HG02678 (cell line): ENCODE results near the gene GFRAL.
"Not testable (repeated sequence)": the region's sequence is repeated elsewhere in the genome, so short reads cannot be mapped to it uniquely, and the experiment has no call there.

Experiments used
- ATAC-seq: cut with Tn5 transposase; IDR thresholded peaks from one replicate; pipeline ENCODE4 v1.9.1; 2021; ENCODE audit warnings: mild to moderate bottlenecking, moderate library complexity; ENCODE audit not compliant: unreplicated experiment

GFRAL gene, protein sequence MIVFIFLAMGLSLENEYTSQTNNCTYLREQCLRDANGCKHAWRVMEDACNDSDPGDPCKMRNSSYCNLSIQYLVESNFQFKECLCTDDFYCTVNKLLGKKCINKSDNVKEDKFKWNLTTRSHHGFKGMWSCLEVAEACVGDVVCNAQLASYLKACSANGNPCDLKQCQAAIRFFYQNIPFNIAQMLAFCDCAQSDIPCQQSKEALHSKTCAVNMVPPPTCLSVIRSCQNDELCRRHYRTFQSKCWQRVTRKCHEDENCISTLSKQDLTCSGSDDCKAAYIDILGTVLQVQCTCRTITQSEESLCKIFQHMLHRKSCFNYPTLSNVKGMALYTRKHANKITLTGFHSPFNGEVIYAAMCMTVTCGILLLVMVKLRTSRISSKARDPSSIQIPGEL

DNA sequence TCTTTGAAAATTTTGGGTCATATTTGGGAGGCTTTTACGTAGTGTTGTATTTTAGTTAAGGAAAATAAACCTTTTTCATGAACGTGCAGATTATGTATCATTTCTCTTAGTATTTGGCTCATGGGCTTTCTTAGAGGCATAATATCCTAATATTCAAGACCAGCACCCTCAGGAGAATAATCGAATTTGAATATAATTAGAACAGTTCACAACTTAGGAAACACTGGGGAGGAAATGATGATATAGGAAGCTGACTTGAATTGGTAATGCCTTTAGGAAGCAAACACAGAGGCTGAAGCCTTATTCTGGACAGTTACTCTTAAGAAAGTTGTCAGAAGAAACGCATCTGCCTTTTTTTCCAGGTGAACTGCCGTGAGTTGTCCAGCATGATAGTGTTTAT lies at the start of gene GFRAL:
TSS of gene GFRAL (plus strand) at position 301 of the 400 bp plus-strand sequence. CDS start at position 387, 86 bp downstream.
- no peak for ATAC-seq

- no peak for ATAC-seq
Observed at GRCh38 chr6:55277646-55278045, 49.6 kb upstream of the GFRAL start.

- ATAC-seq = no peak
Observed at GRCh38 chr6:55281215-55281614, 46.1 kb upstream of the GFRAL start.

- no peak for ATAC-seq
Observed at GRCh38 chr6:55282115-55282514, 45.2 kb upstream of the GFRAL start.

- no peak for ATAC-seq
Observed at GRCh38 chr6:55286824-55287223, 40.4 kb upstream of the GFRAL start.

- no peak for ATAC-seq
Observed at GRCh38 chr6:55290736-55291135, 36.5 kb upstream of the GFRAL start.

- no peak for ATAC-seq
Observed at GRCh38 chr6:55293116-55293515, 34.2 kb upstream of the GFRAL start.

GRCh38 chr6:55297214-55297613 lies 30.1 kb upstream of the GFRAL start:
- ATAC-seq = not testable (repeated sequence)

DNA sequence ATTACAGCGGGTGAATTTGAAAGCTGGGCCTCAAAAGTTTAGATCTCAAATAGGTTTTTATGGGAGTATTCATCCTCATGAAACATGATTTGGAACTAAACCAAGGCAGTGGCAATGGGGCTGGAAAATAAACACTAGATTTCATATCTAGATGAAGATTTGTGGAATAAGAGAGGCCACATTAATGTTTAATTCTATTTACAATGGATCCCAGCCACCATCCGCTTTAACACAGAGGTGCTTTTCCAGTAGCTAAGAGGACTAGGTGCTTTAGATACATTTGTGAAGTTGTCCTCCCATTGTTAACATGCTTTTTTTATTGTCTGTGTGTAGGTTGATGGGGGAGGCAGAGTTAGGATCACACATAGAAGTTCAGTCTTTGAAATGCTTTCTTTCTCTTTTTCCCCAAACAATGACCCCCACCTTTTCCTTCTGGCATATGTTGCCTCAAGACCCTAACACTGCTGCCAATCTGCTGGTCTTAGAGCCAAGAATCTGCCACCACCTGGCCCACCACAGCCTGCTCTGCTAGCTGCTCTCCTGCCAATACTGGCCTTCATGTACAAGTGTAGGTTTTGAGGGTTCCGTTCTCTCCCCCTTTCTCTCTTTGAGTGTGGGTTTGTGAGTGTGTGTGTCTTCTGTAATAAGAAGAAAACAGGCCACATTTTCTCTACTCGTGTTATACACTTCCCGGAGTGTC lies 27.8 kb upstream of the GFRAL start:
- no peak for ATAC-seq

- ATAC-seq = no peak
Observed at GRCh38 chr6:55304747-55305146, 22.5 kb upstream of the GFRAL start.

DNA sequence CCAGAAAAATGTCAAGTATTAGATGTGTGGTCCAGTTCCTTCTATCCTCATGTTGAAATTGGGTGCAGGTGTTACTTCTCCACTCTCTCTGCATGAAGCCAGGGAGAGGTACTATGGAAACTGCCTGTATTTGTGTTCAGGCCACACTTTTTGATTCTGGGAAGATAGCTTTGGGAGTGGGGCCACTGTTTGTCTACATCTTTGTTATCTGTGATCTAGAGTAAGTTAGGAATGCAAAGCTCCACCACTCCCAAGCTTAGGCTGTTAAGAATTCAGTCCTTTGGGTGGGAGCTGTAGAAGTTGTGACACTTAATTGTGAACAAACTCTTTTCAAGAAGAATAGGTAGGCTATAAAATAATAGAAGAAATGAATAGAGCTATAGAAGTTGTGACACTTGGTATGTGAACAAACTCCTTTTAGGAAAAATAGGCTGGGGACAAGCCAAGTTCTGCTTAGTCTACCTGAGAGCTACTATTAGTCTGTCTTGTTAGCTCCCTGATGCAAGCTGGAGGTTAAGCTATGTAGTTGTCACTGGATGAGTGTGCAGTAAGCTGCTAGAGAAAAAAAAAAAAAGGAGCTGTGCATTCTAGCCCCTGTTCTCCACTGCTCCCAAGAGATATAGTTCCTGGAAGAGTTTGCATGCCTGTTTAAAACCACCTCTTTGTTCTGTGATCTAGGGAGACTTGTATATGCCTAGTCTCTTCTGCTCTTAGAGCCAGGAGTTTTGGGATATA lies 7.1 kb upstream of the GFRAL start:
- no peak for ATAC-seq

DNA sequence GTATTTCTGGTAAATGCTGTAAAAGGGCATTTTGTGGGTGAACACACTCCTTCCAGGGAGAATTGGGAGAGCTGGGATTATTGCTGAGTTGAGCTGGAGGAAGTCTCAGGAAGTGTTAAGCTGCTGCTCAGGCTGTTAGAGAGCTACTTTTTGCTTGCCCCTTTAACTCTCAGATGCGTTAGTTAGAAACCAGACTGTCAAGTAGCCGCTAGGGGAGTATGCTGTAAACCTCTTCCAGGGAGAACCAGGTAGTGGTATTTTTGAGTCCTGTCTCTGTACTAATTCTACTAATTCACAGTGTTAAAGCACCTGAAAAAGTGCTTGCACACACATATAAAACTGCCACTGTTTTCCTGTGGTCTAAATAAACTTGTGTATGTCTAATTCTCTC lies 6.6 kb upstream of the GFRAL start:
- ATAC-seq = no peak

GRCh38 chr6:55377150-55377549 lies 49.9 kb downstream of the GFRAL start:
- no peak for ATAC-seq

DNA sequence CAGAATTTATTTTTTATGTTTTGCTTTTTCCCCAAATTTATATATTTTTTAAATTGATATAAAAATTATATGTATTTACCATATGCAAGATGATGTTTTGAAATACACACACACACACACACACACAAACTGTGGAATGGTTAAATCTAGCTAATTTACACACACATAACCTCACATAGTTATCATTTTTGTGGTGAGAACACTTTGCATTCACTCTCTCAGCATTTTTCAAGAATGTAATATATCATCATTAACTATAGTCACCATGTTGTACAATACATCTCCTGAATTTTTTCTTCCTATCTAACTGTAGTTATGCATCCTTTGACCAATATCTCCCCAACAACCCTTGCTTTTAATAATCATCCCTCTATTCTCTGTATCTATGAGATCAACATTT lies 52.2 kb downstream of the GFRAL start:
- no peak for ATAC-seq

GRCh38 chr6:55379895-55380294 lies 52.6 kb downstream of the GFRAL start:
- no peak for ATAC-seq

GRCh38 chr6:55388211-55388610 lies 60.9 kb downstream of the GFRAL start:
- ATAC-seq = no peak

- ATAC-seq = no peak
Observed at GRCh38 chr6:55395871-55396270, 68.6 kb downstream of the GFRAL start.

DNA sequence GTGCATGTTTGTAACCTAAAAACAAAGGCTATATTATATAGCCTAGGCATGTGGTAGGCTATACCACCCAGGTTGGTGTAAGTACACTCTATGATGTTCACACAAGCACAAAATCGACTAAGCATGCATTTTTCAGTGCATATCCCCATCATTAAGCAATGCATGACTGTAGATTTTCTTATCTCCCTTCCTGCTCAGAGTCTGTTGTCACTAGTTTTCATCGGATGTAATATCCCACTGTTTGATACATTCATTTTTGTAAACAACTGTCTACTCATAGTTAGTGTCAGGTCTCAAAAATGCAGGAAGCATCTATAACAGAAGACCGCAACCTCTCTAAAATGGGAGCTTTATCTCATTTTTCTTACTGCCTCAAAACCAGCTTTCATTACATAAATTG lies 70.7 kb downstream of the GFRAL start:
- no peak for ATAC-seq

DNA sequence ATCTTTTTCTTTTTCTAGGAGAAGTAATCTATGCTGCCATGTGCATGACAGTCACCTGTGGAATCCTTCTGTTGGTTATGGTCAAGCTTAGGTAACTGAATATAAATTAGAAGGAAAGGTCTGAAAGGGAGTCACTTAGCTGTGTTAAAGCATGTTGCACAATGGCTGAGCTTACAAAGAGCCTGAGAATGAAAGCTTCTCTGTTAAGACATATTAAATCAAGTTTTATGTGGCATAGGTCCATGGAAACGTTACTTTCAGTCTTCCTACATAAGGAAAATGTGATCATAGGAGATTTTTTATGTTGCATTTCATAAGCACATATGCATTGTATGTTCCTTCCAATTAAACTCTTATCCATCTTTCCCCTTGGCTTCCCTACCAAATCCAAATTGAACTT lies 72.1 kb downstream of the GFRAL start:
- no peak for ATAC-seq

DNA sequence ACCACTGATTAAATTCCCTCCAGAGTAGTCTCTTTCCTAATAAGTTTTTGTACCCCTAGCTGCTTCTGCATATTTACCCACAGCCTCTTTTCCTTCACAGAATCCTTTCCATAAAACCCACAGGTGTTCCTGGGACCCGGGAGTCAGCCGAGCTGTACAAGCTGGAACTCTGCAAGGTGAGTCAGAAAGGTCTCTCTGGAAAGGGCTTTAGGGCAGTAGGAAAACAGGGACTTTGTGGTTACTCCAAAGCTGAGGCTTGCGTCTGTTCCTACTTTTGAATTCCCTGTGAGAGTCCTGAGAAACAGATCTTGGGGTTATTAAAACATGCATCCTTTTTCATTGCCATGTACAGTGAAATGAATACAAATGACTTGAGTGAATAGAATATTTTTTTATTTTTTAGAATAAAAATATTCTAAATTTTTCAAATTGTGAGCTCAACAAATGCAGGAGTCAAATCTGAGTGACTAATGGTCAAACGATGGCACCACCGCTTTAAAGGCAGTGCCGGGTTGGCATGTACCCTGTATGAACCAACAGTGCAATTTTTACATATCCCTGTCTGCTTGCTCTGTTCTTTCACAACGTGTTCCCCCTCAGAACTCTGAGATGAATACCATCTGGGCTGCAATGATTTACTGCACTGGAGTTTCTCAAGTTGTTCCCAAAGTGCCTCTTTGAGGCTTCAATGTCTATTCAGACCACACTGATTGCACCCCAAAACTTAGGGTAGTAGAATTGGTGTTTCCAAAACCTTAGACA lies 78.4 kb downstream of the GFRAL start:
- no peak for ATAC-seq

GRCh38 chr6:55410674-55411073 lies 83.4 kb downstream of the GFRAL start:
- ATAC-seq = no peak
